ENCODE data around the gene CLEC9A. TPM values are rescaled to one million over a fixed set of nuclear protein-coding genes. Genes with fewer than 3 reads are reported as not detected.

The CLEC9A gene
- total and polyA plus RNA-seq, 9 of the 15 experiments (the other 6 are each of a cell fraction or from before 2014, with no cell fraction given) = not detected

DNA sequence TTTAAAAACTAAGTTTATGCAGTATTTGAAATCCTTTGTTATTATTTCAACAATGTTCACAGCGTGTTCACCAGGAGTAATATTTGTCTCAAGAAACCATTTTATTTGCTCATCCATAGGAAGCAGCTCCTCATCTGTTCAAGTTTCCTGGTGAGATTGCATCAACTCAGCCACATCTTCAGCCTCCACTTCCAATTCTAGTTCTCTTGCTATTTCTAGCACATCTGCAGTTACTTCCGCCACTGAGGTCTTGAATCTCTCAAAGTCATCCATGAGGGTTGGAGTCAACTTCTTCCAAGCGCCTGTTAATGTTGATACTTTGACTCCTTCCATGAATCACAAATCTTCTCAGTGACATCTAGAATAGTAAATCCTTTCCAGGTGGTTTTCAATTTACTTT lies 18.0 kb downstream of the CLEC9A start:
- no peak for DNase-seq (ENCODE audit: extremely low read depth in 1 of 4, low spot score in 3 of 4)
- no peak overlapping the region for H3K4me2 ChIP-seq (ENCODE audit: insufficient read depth, low read length)
- H3K4me1 ChIP-seq (replicated peaks in 1 of 2; ENCODE audit: control insufficient read depth in 2 of 2, insufficient read depth in 2 of 2, low read length in 2 of 2) = no peaks in the 10 kb centered on the region
- H4K20me1 ChIP-seq (replicated peaks; ENCODE audit: control insufficient read depth, insufficient read depth, low read length) = no peaks in the 10 kb centered on the region
- POLR2A ChIA-PET = no interaction called here
- no peak overlapping the region for H2AFZ ChIP-seq (ENCODE audit: low read depth, low read length)
- no peak overlapping the region for H3K4me3 ChIP-seq
- BruUV-seq (replicated peaks) = no TSS peak
- no peak overlapping the region for H3K27ac ChIP-seq (ENCODE audit: extremely low read depth, low read depth, low read length)
- 7% methylated on average over 3 of the region's 3 CpGs for WGBS (ENCODE audit: insufficient coverage, low coverage, missing lambda C conversion rate)
- H3K9me3 ChIP-seq (replicated peaks; ENCODE audit: control insufficient read depth, insufficient read depth, low read depth, low read length) = no peaks in the 10 kb centered on the region
- no peak for ATAC-seq
- no peaks in the 10 kb centered on the region for H3K36me3 ChIP-seq (ENCODE audit: control insufficient read depth, insufficient read depth, low read length)
- H3K9ac ChIP-seq (ENCODE audit: insufficient read depth in 1 of 2, low read depth in 2 of 2, low read length in 2 of 2) = no peak overlapping the region
- intact Hi-C loops (cut with micrococcal nuclease) = no loop called here
- no peaks in the 10 kb centered on the region for H3K9me1 ChIP-seq (ENCODE audit: control insufficient read depth, insufficient read depth, low read length)
- TF ChIP-seq, protein P1, sequence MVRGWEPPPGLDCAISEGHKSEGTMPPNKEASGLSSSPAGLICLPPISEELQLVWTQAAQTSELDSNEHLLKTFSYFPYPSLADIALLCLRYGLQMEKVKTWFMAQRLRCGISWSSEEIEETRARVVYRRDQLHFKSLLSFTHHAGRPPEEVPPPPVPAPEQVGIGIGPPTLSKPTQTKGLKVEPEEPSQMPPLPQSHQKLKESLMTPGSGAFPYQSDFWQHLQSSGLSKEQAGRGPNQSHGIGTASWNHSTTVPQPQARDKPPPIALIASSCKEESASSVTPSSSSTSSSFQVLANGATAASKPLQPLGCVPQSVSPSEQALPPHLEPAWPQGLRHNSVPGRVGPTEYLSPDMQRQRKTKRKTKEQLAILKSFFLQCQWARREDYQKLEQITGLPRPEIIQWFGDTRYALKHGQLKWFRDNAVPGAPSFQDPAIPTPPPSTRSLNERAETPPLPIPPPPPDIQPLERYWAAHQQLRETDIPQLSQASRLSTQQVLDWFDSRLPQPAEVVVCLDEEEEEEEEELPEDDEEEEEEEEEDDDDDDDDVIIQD (CRISPR knock-in tag; IDR thresholded peaks at IDR 0.05) = no peak
- TF ChIP-seq ZNF57 (CRISPR knock-in tag; IDR thresholded peaks at IDR 0.05) (no peak), ESRRB (CRISPR knock-in tag; IDR thresholded peaks at IDR 0.05; ENCODE audit: borderline replicate concordance) (no peak), OTX1 (CRISPR knock-in tag; IDR thresholded peaks at IDR 0.05) (no peak)
- TF ChIP-seq, protein P2, sequence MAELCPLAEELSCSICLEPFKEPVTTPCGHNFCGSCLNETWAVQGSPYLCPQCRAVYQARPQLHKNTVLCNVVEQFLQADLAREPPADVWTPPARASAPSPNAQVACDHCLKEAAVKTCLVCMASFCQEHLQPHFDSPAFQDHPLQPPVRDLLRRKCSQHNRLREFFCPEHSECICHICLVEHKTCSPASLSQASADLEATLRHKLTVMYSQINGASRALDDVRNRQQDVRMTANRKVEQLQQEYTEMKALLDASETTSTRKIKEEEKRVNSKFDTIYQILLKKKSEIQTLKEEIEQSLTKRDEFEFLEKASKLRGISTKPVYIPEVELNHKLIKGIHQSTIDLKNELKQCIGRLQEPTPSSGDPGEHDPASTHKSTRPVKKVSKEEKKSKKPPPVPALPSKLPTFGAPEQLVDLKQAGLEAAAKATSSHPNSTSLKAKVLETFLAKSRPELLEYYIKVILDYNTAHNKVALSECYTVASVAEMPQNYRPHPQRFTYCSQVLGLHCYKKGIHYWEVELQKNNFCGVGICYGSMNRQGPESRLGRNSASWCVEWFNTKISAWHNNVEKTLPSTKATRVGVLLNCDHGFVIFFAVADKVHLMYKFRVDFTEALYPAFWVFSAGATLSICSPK (IDR thresholded peaks at IDR 0.05; ENCODE audit: borderline replicate concordance) = no peak
- H3K79me2 ChIP-seq (ENCODE audit: control insufficient read depth, insufficient read depth, low read length) = no peaks in the 10 kb centered on the region
- no peak for FAIRE-seq
- in situ Hi-C loops (cut with MboI) = no loop called here
- no peaks in the 10 kb centered on the region for H3K27me3 ChIP-seq (ENCODE audit: control insufficient read depth in 2 of 2, insufficient read depth in 2 of 2, low read length in 2 of 2)
- CTCF ChIA-PET (ENCODE audit: low intra/inter-chr PET ratio) = no interaction called here
